GM12878 (cell line): ENCODE data around the gene LRRN2. TPM values are rescaled to one million over a fixed set of nuclear protein-coding genes. Genes with fewer than 3 reads are reported as not detected.

Source experiments
- ATAC-seq: fragments of 200-7000 bp; cut with Tn5 transposase; 3 replicates; pipeline ENCODE4 v1.9.1; 2020; ENCODE audit warnings: mild to moderate bottlenecking, moderate library complexity
- BruUV-seq: library from RNA; stranded (reverse); fragments of 400-500 nt; replicated peaks from 2 replicates; lab custom pipeline; 2021; lab: Mats Ljungman, UMichigan
- CTCF ChIA-PET: fragments of 300-600 bp; sonication (Branson Sonifier 250); formaldehyde crosslinking; extraction: SDS; loops from one replicate; lab custom pipeline; 2021; ENCODE audit warnings: inconsistent platforms; lab: Yijun Ruan, JAX
- POLR2A ChIA-PET: fragments of 350-600 bp; formaldehyde crosslinking; extraction: SDS; loops from one replicate; lab custom pipeline; 2021; ENCODE audit warnings: inconsistent platforms; lab: Charles Lee
- RAD21 ChIA-PET: fragments of 300-600 bp; sonication (Branson Sonifier 250); formaldehyde crosslinking; loops from one replicate; lab custom pipeline; 2023; ENCODE audit warnings: antibody characterized with exemption; ENCODE audit not compliant: unreplicated experiment; lab: Charles Lee
- SMC1A ChIA-PET: fragments of 300-600 bp; sonication (Branson Sonifier 250); formaldehyde crosslinking; loops from one replicate; lab custom pipeline; 2023; ENCODE audit not compliant: unreplicated experiment, uncharacterized antibody; lab: Charles Lee
- DNase-seq: peaks from one replicate; pipeline ENCODE4 v3.0.0-alpha.2; 2011; ENCODE audit warnings: low read depth, low spot score
- FAIRE-seq: peaks from 3 replicates; lab custom pipeline; 2011; peaks lifted over from hg19 to GRCh38; lab: Jason Lieb, UNC
- H2AFZ ChIP-seq: 2 replicates; pipeline ENCODE4 v1.6.0; 2011; ENCODE audit warnings: low read depth, low read length, control low read depth; ENCODE audit not compliant: control insufficient read depth
- H3K27ac ChIP-seq: 2 replicates; pipeline ENCODE4 v1.5.1; 2011; ENCODE audit warnings: control low read depth; ENCODE audit not compliant: control insufficient read depth, insufficient read depth
- H3K27me3 ChIP-seq, 2 experiments: replicated peaks in 1 of 2; 2 replicates each; pipeline versions ENCODE4 v1.6.0 to v1.6.1; 2011; ENCODE audit warnings: low read length in 1 of 2; ENCODE audit not compliant: control insufficient read depth in 2 of 2, insufficient read depth in 2 of 2
- H3K36me3 ChIP-seq, 2 experiments: 2 replicates each; pipeline ENCODE4 v1.5.1; 2011; ENCODE audit warnings: low read length in 1 of 2; ENCODE audit not compliant: control insufficient read depth in 2 of 2, insufficient read depth in 2 of 2
- H3K4me1 ChIP-seq: 2 replicates; pipeline ENCODE4 v1.6.1; 2011; ENCODE audit warnings: mild to moderate bottlenecking, low read length, moderate library complexity, mixed read lengths; ENCODE audit not compliant: control insufficient read depth, insufficient read depth
- H3K4me2 ChIP-seq: 2 replicates; pipeline ENCODE4 v1.6.0; 2011; ENCODE audit warnings: control low read depth; ENCODE audit not compliant: control insufficient read depth, insufficient read depth
- H3K4me3 ChIP-seq: fragments of 200-600 bp; sonication (generic); 2 replicates; pipeline ENCODE4 v1.5.1; 2016
- H3K79me2 ChIP-seq: 2 replicates; pipeline ENCODE4 v1.6.0; 2011; ENCODE audit warnings: low read length; ENCODE audit not compliant: control insufficient read depth, insufficient read depth
- H3K9ac ChIP-seq: 2 replicates; pipeline ENCODE4 v1.8.0; 2011; ENCODE audit warnings: low read length, control low read depth, mixed read lengths; ENCODE audit not compliant: control insufficient read depth, insufficient read depth
- H3K9me3 ChIP-seq: replicated peaks from 3 replicates; pipeline ENCODE4 v1.5.1; 2011; ENCODE audit warnings: mild to moderate bottlenecking, low read length; ENCODE audit not compliant: control insufficient read depth, insufficient read depth
- H4K20me1 ChIP-seq: 2 replicates; pipeline ENCODE4 v1.6.0; 2011; ENCODE audit not compliant: control insufficient read depth, insufficient read depth
- ATF7 ChIP-seq: fragments of 450-650 bp; IDR thresholded peaks from 2 replicates; pipeline ENCODE4 v1.6.1; 2016; ENCODE audit warnings: low read depth, mild to moderate bottlenecking
- CHD1 ChIP-seq: IDR thresholded peaks from 2 replicates; pipeline ENCODE4 v1.6.1; 2012; ENCODE audit warnings: low read depth, low read length, improper control_type of control experiment
- CREB1 ChIP-seq: IDR thresholded peaks from 2 replicates; pipeline ENCODE4 v1.6.1; 2012; ENCODE audit warnings: low read depth, mild to moderate bottlenecking, inconsistent platforms
- EZH2 ChIP-seq: IDR thresholded peaks from 2 replicates; pipeline ENCODE4 v1.6.1; 2012; ENCODE audit warnings: low read depth, mild to moderate bottlenecking, control low read depth, inconsistent platforms, low read length, borderline replicate concordance; ENCODE audit not compliant: control insufficient read depth
- IRF5 ChIP-seq: fragments of 450-650 bp; IDR thresholded peaks from 2 replicates; pipeline ENCODE4 v1.6.1; 2017; ENCODE audit warnings: borderline replicate concordance
- MTA2 ChIP-seq: fragments of 450-650 bp; IDR thresholded peaks from 2 replicates; pipeline ENCODE4 v1.6.1; 2016; ENCODE audit warnings: low read depth, mild to moderate bottlenecking, moderate library complexity
- MYB ChIP-seq: fragments of 150-350 bp; IDR thresholded peaks from 2 replicates; pipeline ENCODE4 v1.6.1; 2014; ENCODE audit warnings: mild to moderate bottlenecking, low read depth, low read length, borderline replicate concordance
- SREBF2 ChIP-seq: IDR thresholded peaks from 2 replicates; pipeline ENCODE4 v1.6.1; 2012; ENCODE audit warnings: mild to moderate bottlenecking, low read length
- WGBS: methylation state at CpG from one replicate; pipeline ENCODE4 v1.1.6; 2016; ENCODE audit warnings: low lambda C conversion rate; ENCODE audit not compliant: insufficient replicate concordance, insufficient coverage; ENCODE audit errors: missing lambda C conversion rate; 5-methylcytosine and 5-hydroxymethylcytosine counted together
- in situ Hi-C: fragments of 300-500 bp; cut with MboI; formaldehyde crosslinking; loops from 9 replicates; pipeline ENCODE4 v1.14.3; 2018; ENCODE audit warnings: mixed read lengths
- intact Hi-C: fragments of 100-400 bp; cut with micrococcal nuclease; formaldehyde crosslinking; loops from one replicate; pipeline ENCODE4 v1.14.2; 2022; ENCODE audit not compliant: unreplicated experiment
- polyA plus RNA-seq, 11 experiments: library from polyadenylated mRNA; depleted of rRNA in 4 of 11; unstranded in 6 of 11; stranded (reverse) in 5 of 11; fragments of >200 nt; fragmentation: Nextera tagmentation in 4 of 11; fragmentation: Illumina TruSeq in 1 of 11; extraction: Ambion mirVana in 4 of 11; extraction: Trizol in 1 of 11; gene quantifications; 1 replicate in 1 of 11; 2 replicates in 10 of 11; pipeline versions ENCODE4 v1.2.1 to v1.2.3, GENCODE V29; 2011 to 2016; ENCODE audit warnings: inconsistent platforms in 2 of 11, missing spikeins in 2 of 11, low read depth in 1 of 11
- total RNA-seq, 4 experiments: library from RNA; depleted of rRNA in 3 of 4; stranded (reverse); fragments of >200 nt in 3 of 4; fragmentation: Illumina TruSeq in 1 of 4; extraction: Trizol in 1 of 4; gene quantifications; 2 replicates each; pipeline versions ENCODE4 v1.2.1 to v1.2.3, GENCODE V29; 2013 to 2021

Gene LRRN2
- total and polyA plus RNA-seq, 10 of the 15 experiments (the other 5 are each of a cell fraction or from before 2014, with no cell fraction given), result not detected

- Histone ChIP-seq H3K27me3 (no peaks in the 10 kb centered on the region), H3K4me2 (no peak overlapping the region), H3K79me2 (no peaks in the 10 kb centered on the region), H3K27ac (no peak overlapping the region), H3K9me3 (no peaks in the 10 kb centered on the region), H2AFZ (no peak overlapping the region), H3K9ac (no peak overlapping the region), H4K20me1 (no peaks in the 10 kb centered on the region), H3K4me3 (no peak overlapping the region), H3K4me1 (no peaks in the 10 kb centered on the region), H3K36me3 (no peaks in the 10 kb centered on the region)
- ChIA-PET POLR2A (no interaction called here), CTCF (no interaction called here), RAD21 (no interaction called here), SMC1A (interaction anchor here (1.0 kb wide), 1 partner anchor 36 kb away, joined by 3 read pairs; no protein-coding TSS in a partner anchor)
- 68% methylated on average over 10 of the region's 10 CpGs for WGBS
- no peak for FAIRE-seq
- in situ Hi-C loops, result no loop called here
- no TSS peak for BruUV-seq
- no peak for DNase-seq
- ATAC-seq, result no peak
- intact Hi-C loops, result no loop called here
- TF ChIP-seq SREBF2, result no peak
These were observed 85.9 kb downstream of the LRRN2 start for GRCh38 chr1:204599596-204599995.

GRCh38 chr1:204599098-204599497 is 86.4 kb downstream of the LRRN2 start:
- DNase-seq (no peak), FAIRE-seq (no peak), ATAC-seq (no peak)
- Histone ChIP-seq H3K9ac (no peak overlapping the region), H4K20me1 (no peaks in the 10 kb centered on the region), H3K4me3 (no peak overlapping the region), H3K4me1 (no peaks in the 10 kb centered on the region), H3K4me2 (no peak overlapping the region), H3K36me3 (no peaks in the 10 kb centered on the region), H3K27ac (no peak overlapping the region), H3K79me2 (no peaks in the 10 kb centered on the region), H3K27me3 (no peaks in the 10 kb centered on the region), H3K9me3 (no peaks in the 10 kb centered on the region), H2AFZ (no peak overlapping the region)
- no TSS peak for BruUV-seq
- ChIA-PET RAD21 (no interaction called here), SMC1A (no interaction called here), POLR2A (no interaction called here), CTCF (interaction anchor here (0.7 to 0.8 kb wide), 3 partner anchors 10 to 161 kb away, joined by 3 to 4 read pairs (median 3); no protein-coding TSS in a partner anchor)
- intact Hi-C loops (no loop called here), in situ Hi-C loops (no loop called here)
- TF ChIP-seq CHD1 (no peak), IRF5 (no peak), ATF7 (no peak), MYB (no peak), EZH2 (no peak), MTA2 (no peak), CREB1 (no peak)
- 35% methylated on average over 8 of the region's 8 CpGs for WGBS
